ENCODE measurements around the gene WDR33.

WDR33 gene

GRCh38 chr2:127659408-127660290 is 151.3 kb downstream of the WDR33 start:
- TF ChIP-seq PPARA (CRISPR knock-in tag; IDR thresholded peaks at IDR 0.05; ENCODE audit: borderline replicate concordance) (no peak), ZC3H10 (CRISPR knock-in tag; IDR thresholded peaks at IDR 0.05) (no peak), OSR1 (CRISPR knock-in tag; IDR thresholded peaks at IDR 0.05) (no peak), TSHZ2 (CRISPR knock-in tag; IDR thresholded peaks at IDR 0.05) (no peak), ZNF70 (CRISPR knock-in tag; IDR thresholded peaks at IDR 0.05) (no peak)
- ATAC-seq = no peak

DNA sequence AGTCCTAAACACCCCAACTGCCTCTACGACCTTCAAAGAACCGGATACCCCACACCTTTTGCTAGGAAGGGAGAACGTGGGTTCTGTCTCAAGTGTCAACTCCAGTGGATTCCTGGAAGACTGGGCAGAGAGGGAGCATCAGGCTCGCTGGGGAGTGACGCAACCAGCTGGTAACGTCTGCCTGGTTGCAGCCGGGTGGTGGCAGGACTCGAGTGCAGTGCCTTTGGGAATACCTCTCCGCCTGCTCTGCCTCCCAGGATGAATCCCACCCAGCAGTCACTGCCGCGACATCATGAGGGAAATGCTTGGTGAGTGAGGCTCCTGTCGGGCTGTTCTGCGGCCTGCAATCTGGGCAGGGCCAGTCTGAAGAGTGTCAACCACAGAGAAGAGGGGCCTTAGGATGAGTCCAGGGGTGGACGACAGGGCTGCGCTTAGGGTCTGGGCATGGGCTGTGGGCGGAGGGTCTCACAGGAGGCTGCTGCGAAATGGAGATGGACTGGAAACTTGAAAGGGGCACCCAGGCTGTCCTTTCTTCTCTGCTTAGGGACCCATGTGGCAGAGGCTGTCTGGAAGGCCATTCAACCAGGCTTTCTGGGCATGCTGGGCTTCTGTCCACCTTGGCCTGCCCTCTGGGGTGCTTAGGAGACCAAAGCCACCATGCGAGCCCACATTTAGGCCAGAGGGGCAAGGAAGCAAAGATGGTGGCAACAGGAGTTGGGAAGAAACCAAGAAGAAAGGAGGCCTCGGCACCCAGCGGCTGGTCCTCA is 152.1 kb downstream of the WDR33 start:
- TF ChIP-seq ZFP3 (CRISPR knock-in tag; IDR thresholded peaks at IDR 0.05) = no peak
- no peak for TF ChIP-seq BACH2 (CRISPR knock-in tag; IDR thresholded peaks at IDR 0.05; ENCODE audit: borderline replicate concordance)
- TF ChIP-seq ZNF565 (CRISPR knock-in tag; conservative IDR thresholded peaks at IDR 0.05; ENCODE audit: low read depth) = no peak
- TF ChIP-seq, protein P1, sequence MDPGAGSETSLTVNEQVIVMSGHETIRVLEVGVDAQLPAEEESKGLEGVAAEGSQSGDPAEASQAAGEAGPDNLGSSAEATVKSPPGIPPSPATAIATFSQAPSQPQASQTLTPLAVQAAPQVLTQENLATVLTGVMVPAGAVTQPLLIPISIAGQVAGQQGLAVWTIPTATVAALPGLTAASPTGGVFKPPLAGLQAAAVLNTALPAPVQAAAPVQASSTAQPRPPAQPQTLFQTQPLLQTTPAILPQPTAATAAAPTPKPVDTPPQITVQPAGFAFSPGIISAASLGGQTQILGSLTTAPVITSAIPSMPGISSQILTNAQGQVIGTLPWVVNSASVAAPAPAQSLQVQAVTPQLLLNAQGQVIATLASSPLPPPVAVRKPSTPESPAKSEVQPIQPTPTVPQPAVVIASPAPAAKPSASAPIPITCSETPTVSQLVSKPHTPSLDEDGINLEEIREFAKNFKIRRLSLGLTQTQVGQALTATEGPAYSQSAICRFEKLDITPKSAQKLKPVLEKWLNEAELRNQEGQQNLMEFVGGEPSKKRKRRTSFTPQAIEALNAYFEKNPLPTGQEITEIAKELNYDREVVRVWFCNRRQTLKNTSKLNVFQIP (CRISPR knock-in tag; IDR thresholded peaks at IDR 0.05; ENCODE audit: borderline replicate concordance, low read depth) = no peak
- no peak for TF ChIP-seq CSDC2 (CRISPR knock-in tag; IDR thresholded peaks at IDR 0.05)
- TF ChIP-seq SNAI2 (CRISPR knock-in tag; IDR thresholded peaks at IDR 0.05) = no peak
- no peak for TF ChIP-seq GLIS3 (CRISPR knock-in tag; IDR thresholded peaks at IDR 0.05)
- TF ChIP-seq ZFP30 (CRISPR knock-in tag; IDR thresholded peaks at IDR 0.05) = no peak
- TF ChIP-seq OSR1 (CRISPR knock-in tag; IDR thresholded peaks at IDR 0.05) = no peak
- TF ChIP-seq RARB (CRISPR knock-in tag; IDR thresholded peaks at IDR 0.05) = no peak
- TF ChIP-seq ISL1 (CRISPR knock-in tag; IDR thresholded peaks at IDR 0.05) = no peak
- TF ChIP-seq, protein P2, sequence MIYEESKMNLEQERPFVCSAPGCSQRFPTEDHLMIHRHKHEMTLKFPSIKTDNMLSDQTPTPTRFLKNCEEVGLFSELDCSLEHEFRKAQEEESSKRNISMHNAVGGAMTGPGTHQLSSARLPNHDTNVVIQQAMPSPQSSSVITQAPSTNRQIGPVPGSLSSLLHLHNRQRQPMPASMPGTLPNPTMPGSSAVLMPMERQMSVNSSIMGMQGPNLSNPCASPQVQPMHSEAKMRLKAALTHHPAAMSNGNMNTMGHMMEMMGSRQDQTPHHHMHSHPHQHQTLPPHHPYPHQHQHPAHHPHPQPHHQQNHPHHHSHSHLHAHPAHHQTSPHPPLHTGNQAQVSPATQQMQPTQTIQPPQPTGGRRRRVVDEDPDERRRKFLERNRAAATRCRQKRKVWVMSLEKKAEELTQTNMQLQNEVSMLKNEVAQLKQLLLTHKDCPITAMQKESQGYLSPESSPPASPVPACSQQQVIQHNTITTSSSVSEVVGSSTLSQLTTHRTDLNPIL (CRISPR knock-in tag; IDR thresholded peaks at IDR 0.05; ENCODE audit: low read depth) = no peak
- TF ChIP-seq TSHZ2 (CRISPR knock-in tag; IDR thresholded peaks at IDR 0.05) = no peak
- no peak for TF ChIP-seq TCF4 (CRISPR knock-in tag; IDR thresholded peaks at IDR 0.05; ENCODE audit: borderline replicate concordance)
- no peak for TF ChIP-seq CSRNP3 (CRISPR knock-in tag; IDR thresholded peaks at IDR 0.05)
- TF ChIP-seq ZNF70 (CRISPR knock-in tag; IDR thresholded peaks at IDR 0.05) = no peak
- TF ChIP-seq PATZ1 (CRISPR knock-in tag; IDR thresholded peaks at IDR 0.05; ENCODE audit: borderline replicate concordance) = no peak
- TF ChIP-seq PPARA (CRISPR knock-in tag; IDR thresholded peaks at IDR 0.05; ENCODE audit: borderline replicate concordance) = no peak
- no peak for TF ChIP-seq ZNF8 (CRISPR knock-in tag; IDR thresholded peaks at IDR 0.05)
- no peak for ATAC-seq

Measured in SK-N-SH treated with all-trans-retinoic acid at 6 μM for 48 hours (cell line).